A549 (cell line): ENCODE data around the gene UPK3A.
"Not testable (repeated sequence)": the region's sequence is repeated elsewhere in the genome, so short reads cannot be mapped to it uniquely, and the experiment has no call there.

Experiments
- ESRRA ChIP-seq: fragments of 150-350 bp; IDR thresholded peaks from 2 replicates; pipeline ENCODE4 v1.6.1; 2014; ENCODE audit warnings: mild to moderate bottlenecking, low read length, borderline replicate concordance
- ZNF302 ChIP-seq: fragments of 250-450 bp; sonication (Bioruptor Pico); IDR thresholded peaks from 2 replicates; pipeline ENCODE4 v1.9.0; 2021; ENCODE audit warnings: inconsistent platforms, mild to moderate bottlenecking, moderate library complexity
- TF ChIP-seq, protein P1 (sequence below): fragments of >200 bp; sonication (Bioruptor Twin); formaldehyde crosslinking; IDR thresholded peaks from 3 replicates; pipeline ENCODE4 v1.5.1; 2016

DNA sequence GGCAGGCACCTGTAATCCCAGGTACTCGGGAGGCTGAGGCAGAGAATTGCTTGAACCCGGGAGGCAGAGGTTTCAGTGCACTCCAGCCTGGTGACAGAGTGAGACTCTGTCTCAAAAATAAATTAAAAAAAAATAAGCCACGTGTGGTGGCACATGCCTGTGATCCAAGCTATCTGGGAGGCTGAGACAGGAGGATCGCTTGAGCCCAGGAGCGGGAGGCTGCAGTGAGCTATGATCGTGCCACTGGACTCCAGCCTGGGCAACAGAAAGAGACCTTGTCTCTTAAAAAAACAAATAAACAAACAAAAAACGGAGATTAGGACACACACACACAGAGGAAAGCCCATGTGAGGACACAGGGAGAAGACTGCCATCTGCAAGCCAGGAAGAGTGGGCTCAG lies 7.0 kb upstream of the UPK3A start:
- TF ChIP-seq, protein P1, sequence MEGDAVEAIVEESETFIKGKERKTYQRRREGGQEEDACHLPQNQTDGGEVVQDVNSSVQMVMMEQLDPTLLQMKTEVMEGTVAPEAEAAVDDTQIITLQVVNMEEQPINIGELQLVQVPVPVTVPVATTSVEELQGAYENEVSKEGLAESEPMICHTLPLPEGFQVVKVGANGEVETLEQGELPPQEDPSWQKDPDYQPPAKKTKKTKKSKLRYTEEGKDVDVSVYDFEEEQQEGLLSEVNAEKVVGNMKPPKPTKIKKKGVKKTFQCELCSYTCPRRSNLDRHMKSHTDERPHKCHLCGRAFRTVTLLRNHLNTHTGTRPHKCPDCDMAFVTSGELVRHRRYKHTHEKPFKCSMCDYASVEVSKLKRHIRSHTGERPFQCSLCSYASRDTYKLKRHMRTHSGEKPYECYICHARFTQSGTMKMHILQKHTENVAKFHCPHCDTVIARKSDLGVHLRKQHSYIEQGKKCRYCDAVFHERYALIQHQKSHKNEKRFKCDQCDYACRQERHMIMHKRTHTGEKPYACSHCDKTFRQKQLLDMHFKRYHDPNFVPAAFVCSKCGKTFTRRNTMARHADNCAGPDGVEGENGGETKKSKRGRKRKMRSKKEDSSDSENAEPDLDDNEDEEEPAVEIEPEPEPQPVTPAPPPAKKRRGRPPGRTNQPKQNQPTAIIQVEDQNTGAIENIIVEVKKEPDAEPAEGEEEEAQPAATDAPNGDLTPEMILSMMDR: not testable (repeated sequence)
- not testable (repeated sequence) for TF ChIP-seq ZNF302 (CRISPR knock-in tag); ESRRA
